ENCODE measurements around the gene DHRS11.

The DHRS11 gene

DNA sequence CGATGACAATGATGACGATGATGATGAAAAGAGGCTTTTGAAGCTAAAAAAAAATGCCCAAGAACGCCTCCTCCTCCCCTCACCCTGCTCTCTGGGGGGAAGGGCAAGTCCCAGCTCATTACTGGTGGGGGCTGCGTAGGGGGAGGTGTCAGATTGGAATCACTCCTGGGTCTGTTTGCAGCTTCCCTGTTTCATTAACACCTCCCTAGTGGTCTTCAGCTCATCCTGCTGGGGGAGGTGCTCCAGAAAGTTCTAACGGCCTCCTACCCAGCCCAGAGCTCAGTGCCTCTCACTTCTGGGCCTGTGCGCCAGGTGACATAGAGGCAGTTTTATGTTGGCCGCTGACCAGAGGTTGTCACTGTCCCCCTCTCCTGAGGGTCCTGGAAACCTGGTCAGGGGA, 22.4 kb downstream of the DHRS11 start:
- peaks cover 7% of the 10 kb centered on the region for H3K4me1 Mint-ChIP-seq (ENCODE audit: low read depth)
- H3K27me3 Mint-ChIP-seq: peaks cover 2% of the 10 kb centered on the region
- no peaks in the 10 kb centered on the region for H3K36me3 Mint-ChIP-seq (ENCODE audit: low read depth)
- intact Hi-C loops (cut with micrococcal nuclease): no loop called here
- H3K9me3 Mint-ChIP-seq: no peaks in the 10 kb centered on the region
- no peak overlapping the region for H3K27ac Mint-ChIP-seq
- H3K4me3 Mint-ChIP-seq: no peak overlapping the region

DNA sequence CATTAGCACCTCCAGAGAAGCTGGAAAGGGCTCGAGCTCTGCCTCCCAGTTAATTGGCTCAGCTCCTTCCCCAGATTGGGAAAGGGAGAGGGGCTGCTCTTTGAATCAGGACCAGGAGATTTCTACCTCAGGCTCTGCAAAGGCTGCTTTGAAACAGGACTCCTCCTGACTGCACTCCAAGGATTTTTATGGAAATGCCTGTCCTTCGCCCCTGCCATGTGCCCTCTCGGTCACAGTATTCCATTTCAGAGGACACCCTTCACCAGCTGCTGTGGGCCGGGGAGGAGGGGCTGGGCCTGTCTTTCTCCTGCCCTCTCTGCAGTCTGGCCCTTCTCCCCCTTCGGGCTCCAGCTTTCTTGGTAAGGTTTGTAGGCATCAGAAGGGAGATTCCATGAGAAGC, 23.3 kb downstream of the DHRS11 start:
- H3K9me3 Mint-ChIP-seq: no peaks in the 10 kb centered on the region
- H3K4me1 Mint-ChIP-seq (ENCODE audit: low read depth): peaks cover 5% of the 10 kb centered on the region
- no peak overlapping the region for H3K4me3 Mint-ChIP-seq
- intact Hi-C loops (cut with micrococcal nuclease): no loop called here
- H3K27me3 Mint-ChIP-seq: peaks cover 2% of the 10 kb centered on the region
- H3K36me3 Mint-ChIP-seq (ENCODE audit: low read depth): no peaks in the 10 kb centered on the region
- H3K27ac Mint-ChIP-seq: no peak overlapping the region

DNA sequence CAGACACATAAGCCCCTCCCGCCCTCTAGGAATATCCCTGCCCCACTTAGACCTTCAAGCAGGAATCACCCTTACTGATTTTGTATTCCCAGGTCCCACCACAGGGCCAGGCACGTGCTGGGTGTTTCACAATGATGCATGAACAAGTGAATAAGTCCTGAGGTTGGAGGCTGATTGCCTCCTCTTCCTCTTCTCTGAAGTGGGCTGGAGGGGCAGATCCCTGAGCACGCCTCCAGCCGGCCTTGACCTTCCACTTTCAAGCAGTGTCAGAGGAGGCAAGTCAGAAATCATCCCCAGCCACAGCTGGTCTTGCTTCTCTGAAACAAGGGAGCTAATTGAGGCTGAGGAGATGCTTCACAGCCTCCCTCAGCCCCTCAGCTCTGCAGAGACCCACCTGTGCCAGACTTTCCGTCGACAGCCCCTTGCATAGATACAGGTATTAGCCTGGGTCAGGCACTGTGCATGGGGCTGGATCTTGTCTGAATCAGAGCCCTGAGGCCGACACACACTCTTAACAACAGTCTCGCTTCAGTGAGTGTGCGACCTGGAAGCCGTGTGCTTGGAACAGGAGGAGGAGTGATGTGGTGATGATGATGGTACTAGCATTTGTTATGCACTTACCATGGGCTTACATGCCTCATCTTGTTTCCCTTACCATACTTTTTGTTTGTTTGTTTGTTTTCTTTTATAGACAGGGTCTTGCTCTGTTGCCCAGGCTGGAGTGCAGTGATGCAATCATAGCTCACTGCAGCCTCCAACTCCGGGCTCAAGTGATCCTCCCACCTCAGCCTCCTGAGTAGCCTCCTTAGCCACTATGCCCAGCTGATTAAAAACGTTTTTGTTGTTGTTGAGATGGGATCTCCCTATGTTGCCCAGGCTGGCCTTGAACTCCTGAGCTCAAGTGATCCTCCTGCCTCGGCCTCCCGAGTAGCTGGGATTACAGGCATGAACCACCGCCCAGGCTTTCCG, 24.7 kb downstream of the DHRS11 start:
- no peaks in the 10 kb centered on the region for H3K9me3 Mint-ChIP-seq
- peaks cover 5% of the 10 kb centered on the region for H3K4me1 Mint-ChIP-seq (ENCODE audit: low read depth)
- no peak overlapping the region for H3K27ac Mint-ChIP-seq
- no peaks in the 10 kb centered on the region for H3K36me3 Mint-ChIP-seq (ENCODE audit: low read depth)
- no peak overlapping the region for H3K4me3 Mint-ChIP-seq
- intact Hi-C loops (cut with micrococcal nuclease): no loop called here
- H3K27me3 Mint-ChIP-seq: peaks cover 2% of the 10 kb centered on the region

DNA sequence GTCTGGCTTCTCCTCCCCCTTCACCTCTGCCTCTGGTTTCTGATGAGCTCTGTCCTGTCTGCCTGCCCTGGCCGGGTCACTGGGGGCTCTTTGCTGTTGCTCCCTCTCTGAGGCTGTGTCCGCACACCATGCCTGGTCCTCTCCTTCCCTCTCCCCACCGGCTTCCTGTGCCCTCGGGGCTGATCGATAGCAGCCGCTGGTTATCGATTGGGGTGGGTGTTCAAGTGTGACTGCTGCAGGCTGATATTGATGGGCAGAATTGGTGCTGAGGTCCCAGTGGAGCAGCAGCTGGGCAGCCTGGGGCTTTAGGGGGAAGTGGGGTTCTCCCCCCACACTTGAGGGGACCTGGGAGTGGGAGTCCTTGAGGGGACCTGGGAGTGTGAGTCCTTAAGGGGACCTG, 26.1 kb downstream of the DHRS11 start:
- no peak overlapping the region for H3K27ac Mint-ChIP-seq
- H3K27me3 Mint-ChIP-seq: peaks cover 2% of the 10 kb centered on the region
- H3K4me1 Mint-ChIP-seq (ENCODE audit: low read depth): peaks cover 5% of the 10 kb centered on the region
- H3K9me3 Mint-ChIP-seq: no peaks in the 10 kb centered on the region
- H3K36me3 Mint-ChIP-seq (ENCODE audit: low read depth): no peaks in the 10 kb centered on the region
- intact Hi-C loops (cut with micrococcal nuclease): no loop called here
- no peak overlapping the region for H3K4me3 Mint-ChIP-seq

DNA sequence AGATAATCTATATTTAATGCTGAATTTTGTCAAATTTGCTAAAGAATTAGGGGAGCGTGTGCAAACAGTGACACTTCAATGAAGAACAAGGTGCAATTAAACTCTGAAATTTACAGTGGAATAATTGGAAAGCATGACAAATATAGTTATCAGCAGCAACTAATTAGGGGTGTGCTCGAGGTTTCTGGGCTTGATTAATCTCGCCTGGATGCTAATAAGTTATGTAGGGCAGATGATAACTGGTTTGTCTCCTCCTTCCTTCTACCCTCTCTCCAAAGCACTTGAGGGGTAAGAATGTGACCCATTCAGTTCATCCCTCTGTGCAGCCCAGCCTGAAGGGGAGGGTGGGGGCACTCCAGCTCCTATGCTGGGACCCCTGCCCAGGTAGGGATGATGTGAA, 31.6 kb downstream of the DHRS11 start:
- intact Hi-C loops (cut with micrococcal nuclease): loop anchor here (10.0 kb wide), 1 partner anchor 752 kb away; the partner anchor contains the start of gene C17orf78

DNA sequence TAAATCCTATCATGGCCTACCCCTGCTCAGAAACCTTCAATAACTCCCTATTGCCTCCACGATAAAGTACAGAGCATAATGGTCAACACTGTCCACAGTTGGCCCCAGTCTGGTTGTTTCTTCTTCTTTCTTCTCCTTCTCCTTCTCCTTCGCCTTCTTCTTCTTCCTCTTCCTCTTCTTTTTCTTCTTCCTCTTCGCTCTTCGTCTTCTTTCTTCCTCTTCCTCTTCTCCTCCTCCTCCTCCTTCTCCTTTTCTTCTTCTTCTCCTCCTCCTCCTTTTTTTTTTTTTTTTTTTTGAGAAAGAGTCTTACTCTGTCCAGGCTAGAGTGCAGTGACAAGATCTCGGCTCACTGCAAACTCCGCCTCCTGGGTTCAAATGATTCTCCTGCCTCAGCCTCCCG, 33.5 kb downstream of the DHRS11 start:
- H3K9me3 Mint-ChIP-seq: no peaks in the 10 kb centered on the region
- no peak overlapping the region for H3K4me3 Mint-ChIP-seq
- H3K27ac Mint-ChIP-seq: no peak overlapping the region
- H3K36me3 Mint-ChIP-seq (ENCODE audit: low read depth): no peaks in the 10 kb centered on the region
- H3K4me1 Mint-ChIP-seq (ENCODE audit: low read depth): peaks cover 6% of the 10 kb centered on the region
- intact Hi-C loops (cut with micrococcal nuclease): loop anchor here (10.0 kb wide), 1 partner anchor 750 kb away; the partner anchor contains the start of gene C17orf78
- no peaks in the 10 kb centered on the region for H3K27me3 Mint-ChIP-seq

More for the DNA sequence above, 31.6 kb downstream of the DHRS11 start:
- Mint-ChIP-seq H3K4me3 (no peak overlapping the region), H3K27ac (no peak overlapping the region), H3K9me3 (no peaks in the 10 kb centered on the region), H3K36me3 (ENCODE audit: low read depth) (no peaks in the 10 kb centered on the region), H3K27me3 (no peaks in the 10 kb centered on the region), H3K4me1 (ENCODE audit: low read depth) (peaks cover 6% of the 10 kb centered on the region)

DNA sequence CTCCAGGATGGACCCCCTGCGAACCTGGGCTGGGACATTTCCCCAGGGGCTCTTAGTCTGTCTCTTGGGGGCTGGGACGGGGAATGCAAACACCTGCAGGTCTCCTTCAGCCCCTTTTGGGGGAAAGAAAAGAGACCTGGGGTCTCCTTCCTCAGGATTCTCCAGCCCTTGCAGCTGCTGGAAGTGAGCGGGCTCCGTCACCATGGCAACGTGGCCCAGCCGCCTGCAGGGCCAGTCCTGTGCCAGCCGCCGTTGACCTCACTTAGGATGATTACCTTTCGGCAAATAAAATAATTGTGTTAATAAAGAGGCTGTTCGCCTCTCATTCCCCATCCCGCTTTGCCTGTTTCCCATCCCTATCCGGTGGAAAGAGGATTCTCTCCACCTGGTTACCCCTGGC, 35.4 kb downstream of the DHRS11 start:
- intact Hi-C loops (cut with micrococcal nuclease): loop anchor here (10.0 kb wide), 1 partner anchor 748 kb away; the partner anchor contains the start of gene C17orf78
- peaks cover 6% of the 10 kb centered on the region for H3K4me1 Mint-ChIP-seq (ENCODE audit: low read depth)
- H3K4me3 Mint-ChIP-seq: no peak overlapping the region
- no peaks in the 10 kb centered on the region for H3K9me3 Mint-ChIP-seq
- no peaks in the 10 kb centered on the region for H3K27me3 Mint-ChIP-seq
- H3K36me3 Mint-ChIP-seq (ENCODE audit: low read depth): no peaks in the 10 kb centered on the region
- no peak overlapping the region for H3K27ac Mint-ChIP-seq

DNA sequence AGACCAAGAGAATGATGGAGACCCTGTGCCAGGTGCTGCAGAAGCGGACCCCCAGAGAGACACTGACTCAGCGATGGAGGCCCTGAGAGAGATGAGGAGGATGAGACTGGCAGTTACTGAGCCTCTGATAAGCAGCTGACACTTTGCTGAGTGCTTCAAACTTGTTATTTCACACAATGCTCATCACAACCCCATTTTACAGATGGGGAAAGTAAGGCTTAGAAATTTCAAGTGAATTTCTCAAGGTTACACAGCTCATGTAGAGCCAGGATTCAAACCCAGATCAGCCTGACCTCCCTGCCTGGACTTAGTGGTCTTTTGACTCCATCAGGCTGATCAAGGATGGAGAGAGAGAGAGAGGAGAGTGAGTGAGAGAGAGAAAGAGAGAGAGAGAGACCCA, 36.9 kb downstream of the DHRS11 start:
- H3K4me3 Mint-ChIP-seq: no peak overlapping the region
- no peaks in the 10 kb centered on the region for H3K36me3 Mint-ChIP-seq (ENCODE audit: low read depth)
- H3K4me1 Mint-ChIP-seq (ENCODE audit: low read depth): peaks cover 6% of the 10 kb centered on the region
- peaks cover 9% of the 10 kb centered on the region for H3K27me3 Mint-ChIP-seq
- no peaks in the 10 kb centered on the region for H3K9me3 Mint-ChIP-seq
- H3K27ac Mint-ChIP-seq: no peak overlapping the region
- intact Hi-C loops (cut with micrococcal nuclease): loop anchor here (10.0 kb wide), 1 partner anchor 746 kb away; the partner anchor contains the start of gene C17orf78

DNA sequence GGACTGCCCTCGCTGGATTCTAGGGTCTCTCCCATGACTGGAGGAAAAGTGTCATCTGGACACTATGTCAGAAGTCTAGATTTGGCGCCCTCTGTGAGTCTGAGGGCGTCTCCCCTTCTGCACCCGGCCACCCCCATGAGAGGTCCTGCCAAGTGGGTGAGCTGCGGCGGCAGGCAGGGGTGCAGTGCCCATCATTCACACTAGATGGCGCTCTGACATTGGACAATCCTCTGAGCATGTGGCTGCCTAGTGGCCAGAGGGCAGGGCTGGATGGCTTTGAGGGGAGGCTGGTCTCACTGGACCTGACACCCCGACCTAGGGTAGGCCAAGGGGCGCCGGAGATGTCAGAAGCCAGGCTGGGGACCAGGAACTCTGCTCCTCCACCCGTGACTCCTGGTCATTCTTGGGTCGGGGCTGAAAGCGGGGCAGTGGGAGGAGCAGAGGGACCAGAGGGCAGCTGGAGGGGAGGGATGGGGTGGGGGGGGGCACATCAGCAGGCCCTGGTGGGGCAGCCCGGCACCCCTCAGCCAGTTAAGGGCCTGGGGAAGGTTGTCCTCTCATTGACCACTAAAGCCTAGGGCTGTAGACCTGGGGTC, 37.7 kb downstream of the DHRS11 start:
- H3K9me3 Mint-ChIP-seq: no peaks in the 10 kb centered on the region
- H3K4me1 Mint-ChIP-seq (ENCODE audit: low read depth): peaks cover 6% of the 10 kb centered on the region
- H3K27me3 Mint-ChIP-seq: peaks cover 9% of the 10 kb centered on the region
- no peak overlapping the region for H3K4me3 Mint-ChIP-seq
- H3K36me3 Mint-ChIP-seq (ENCODE audit: low read depth): no peaks in the 10 kb centered on the region
- H3K27ac Mint-ChIP-seq: no peak overlapping the region
- intact Hi-C loops (cut with micrococcal nuclease): loop anchor here (1.0 to 10.0 kb wide), 2 partner anchors 418 to 745 kb away; partner anchors contain the start of gene C17orf78

DNA sequence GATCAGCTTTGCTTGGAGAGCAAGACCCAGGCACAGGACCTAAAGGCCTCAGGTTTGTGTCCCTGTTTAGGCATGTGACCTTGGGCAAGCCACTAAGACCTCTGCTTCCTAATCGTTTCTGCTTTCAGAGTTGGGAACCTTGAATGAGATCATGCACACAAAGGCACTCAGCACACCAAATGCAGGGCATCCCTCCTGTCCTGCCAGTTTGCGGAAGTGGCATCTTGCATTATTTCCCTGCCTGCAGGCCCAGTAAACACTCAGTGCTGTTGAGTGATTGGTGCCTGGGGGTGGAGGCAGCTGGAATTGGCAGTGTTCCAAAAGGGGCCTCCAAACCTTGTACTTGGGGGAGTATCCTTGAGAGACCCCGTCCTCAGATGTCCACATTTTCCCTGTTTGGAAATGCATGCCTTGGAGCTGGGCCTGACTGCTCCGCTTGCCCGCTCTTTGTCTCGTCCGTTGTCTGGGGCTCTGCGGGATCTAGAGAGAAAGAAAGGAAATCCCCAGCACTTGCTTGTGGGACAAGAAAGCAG, 38.4 kb downstream of the DHRS11 start:
- H3K4me1 Mint-ChIP-seq (ENCODE audit: low read depth): peaks cover 5% of the 10 kb centered on the region
- no peaks in the 10 kb centered on the region for H3K9me3 Mint-ChIP-seq
- H3K27me3 Mint-ChIP-seq: peaks cover 10% of the 10 kb centered on the region
- intact Hi-C loops (cut with micrococcal nuclease): loop anchor here (1.0 to 10.0 kb wide), 2 partner anchors 417 to 745 kb away; partner anchors contain the start of gene C17orf78
- no peak overlapping the region for H3K27ac Mint-ChIP-seq
- no peak overlapping the region for H3K4me3 Mint-ChIP-seq
- no peaks in the 10 kb centered on the region for H3K36me3 Mint-ChIP-seq (ENCODE audit: low read depth)

DNA sequence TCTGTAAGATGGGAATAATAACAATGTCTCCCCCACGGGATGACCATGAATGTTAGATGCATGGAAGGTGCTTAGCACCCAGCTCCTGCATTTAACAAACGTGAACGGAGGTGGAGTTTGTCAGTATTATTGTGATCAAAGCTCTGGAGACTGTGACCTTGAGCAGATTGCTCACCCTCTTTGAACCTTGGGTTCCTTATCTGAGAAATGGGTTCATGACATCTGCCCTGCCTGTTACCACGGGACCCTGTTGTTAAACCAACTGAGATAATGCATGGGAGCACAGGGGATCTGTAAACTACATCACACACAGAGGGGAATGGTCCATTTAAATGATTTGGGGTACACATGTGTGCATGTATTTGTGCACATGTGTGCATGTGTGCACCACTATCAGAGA, 39.3 kb downstream of the DHRS11 start:
- no peaks in the 10 kb centered on the region for H3K9me3 Mint-ChIP-seq
- peaks cover 15% of the 10 kb centered on the region for H3K27me3 Mint-ChIP-seq
- H3K4me3 Mint-ChIP-seq: no peak overlapping the region
- no peak overlapping the region for H3K27ac Mint-ChIP-seq
- intact Hi-C loops (cut with micrococcal nuclease): no loop called here
- H3K36me3 Mint-ChIP-seq (ENCODE audit: low read depth): no peaks in the 10 kb centered on the region
- H3K4me1 Mint-ChIP-seq (ENCODE audit: low read depth): no peaks in the 10 kb centered on the region

DNA sequence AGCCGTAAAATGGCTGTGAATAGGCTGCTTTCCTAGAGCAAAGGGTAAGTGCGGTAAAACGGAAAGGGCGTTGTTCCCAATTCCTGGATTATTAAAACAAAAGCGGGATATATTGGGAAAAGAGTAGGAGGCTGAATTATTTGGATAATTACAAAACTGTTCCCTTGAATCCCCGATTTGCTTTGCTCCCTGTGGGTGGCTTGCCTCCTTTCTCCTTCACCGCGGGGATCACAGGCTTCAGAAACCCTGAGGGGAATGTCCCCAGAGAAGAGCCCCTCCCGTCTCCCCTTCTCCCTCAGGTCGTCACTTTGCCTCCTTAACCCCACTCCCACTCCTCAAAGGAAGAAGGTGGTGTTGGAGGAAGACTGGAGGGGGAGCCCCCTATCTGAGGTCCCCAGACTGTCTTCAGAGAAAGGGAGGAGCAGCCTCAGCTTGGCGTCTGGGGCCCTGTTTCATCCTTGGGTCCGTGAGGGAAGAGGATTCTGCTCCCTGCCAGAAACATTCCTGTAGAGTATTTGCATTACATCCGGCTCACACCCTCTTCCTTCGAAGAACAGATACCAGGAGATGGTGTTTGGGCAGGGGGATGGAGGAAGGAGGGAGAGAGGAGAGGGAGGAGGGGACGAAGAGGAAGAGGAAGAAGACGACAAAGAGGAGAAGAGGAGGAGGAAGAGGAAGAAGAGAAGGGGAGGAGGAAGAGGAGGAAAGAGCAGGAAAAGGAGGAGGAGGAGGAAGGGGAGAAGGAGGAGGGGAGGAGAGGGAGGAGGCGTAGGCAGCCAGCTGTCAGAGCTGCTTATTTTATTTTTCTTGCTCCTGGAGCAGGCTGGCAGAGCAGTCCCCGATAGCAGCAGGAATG, 41.5 kb downstream of the DHRS11 start:
- Mint-ChIP-seq H3K36me3 (ENCODE audit: low read depth) (no peaks in the 10 kb centered on the region), H3K4me3 (no peak overlapping the region), H3K9me3 (no peaks in the 10 kb centered on the region), H3K4me1 (ENCODE audit: low read depth) (no peaks in the 10 kb centered on the region), H3K27me3 (peaks cover 22% of the 10 kb centered on the region), H3K27ac (no peak overlapping the region)
- intact Hi-C loops (cut with micrococcal nuclease): no loop called here

DNA sequence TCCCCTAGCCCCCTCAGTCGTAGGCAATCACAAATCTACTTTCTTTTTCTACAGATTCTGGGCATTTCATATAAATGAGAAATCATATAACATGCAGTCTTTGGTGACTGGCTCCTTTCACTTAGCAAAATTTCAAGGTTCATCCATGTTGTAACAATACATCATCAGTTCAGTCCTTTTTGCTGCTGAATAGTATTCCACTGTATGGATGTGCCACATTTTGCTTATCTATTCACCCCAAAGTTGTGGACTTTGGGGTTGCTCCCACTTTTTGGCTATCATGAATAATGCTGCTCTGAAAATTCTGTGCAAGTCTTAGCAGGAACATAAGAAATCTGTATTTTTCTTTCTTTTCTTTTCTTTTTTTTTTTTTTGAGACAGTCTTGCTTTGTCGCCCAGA, 48.7 kb downstream of the DHRS11 start:
- Mint-ChIP-seq H3K4me3 (no peak overlapping the region), H3K27ac (no peak overlapping the region), H3K36me3 (ENCODE audit: low read depth) (no peaks in the 10 kb centered on the region), H3K9me3 (no peaks in the 10 kb centered on the region), H3K27me3 (peaks cover 75% of the 10 kb centered on the region), H3K4me1 (ENCODE audit: low read depth) (peaks cover 11% of the 10 kb centered on the region)
- intact Hi-C loops (cut with micrococcal nuclease): no loop called here

All from dendritic cell treated with granulocyte-macrophage colony-stimulating factor and Interleukin-4, amounts not matched to agents 40 ng/mL and 50 ng/mL, for 4 days (primary cell).